ENCODE measurements around the gene LRRC1.

Gene LRRC1

GRCh38 chr6:53913286-53913685 lies 118.5 kb downstream of the LRRC1 start:
- Histone ChIP-seq H4K8ac (ENCODE audit: low read length) (no peak overlapping the region), H3K27ac (ENCODE audit: low read length, poor library complexity, severe bottlenecking) (no peak overlapping the region), H3K4me2 (ENCODE audit: low read length, poor library complexity, severe bottlenecking) (no peak overlapping the region), H3K23ac (ENCODE audit: low read length in 2 of 2) (no peak overlapping the region), H3K4me3 (ENCODE audit: insufficient read depth in 1 of 2, low read depth in 1 of 2, low read length in 2 of 2) (no peak overlapping the region), H4K91ac (ENCODE audit: low read length) (no peak overlapping the region), H2BK12ac (ENCODE audit: low read length in 2 of 2) (no peak overlapping the region), H3K4me1 (ENCODE audit: control insufficient read depth, insufficient read depth, low read depth, low read length) (peaks cover 2% of the 10 kb centered on the region), H3K79me1 (replicated peaks; ENCODE audit: low read length, poor library complexity, severe bottlenecking) (peaks cover 3% of the 10 kb centered on the region), H3K9ac (ENCODE audit: low read length) (no peak overlapping the region), H3K36me3 (ENCODE audit: control insufficient read depth in 1 of 2, insufficient read depth in 2 of 2, low read depth in 1 of 2, low read length in 2 of 2) (peaks cover 0 to 3% of the 10 kb centered on the region in 2 experiments), H3K27me3 (ENCODE audit: control insufficient read depth in 1 of 2, insufficient read depth in 1 of 2, low read length in 2 of 2) (no peaks in the 10 kb centered on the region), H3K4ac (ENCODE audit: low read depth in 1 of 2, low read length in 2 of 2) (no peak overlapping the region), H2AFZ (ENCODE audit: low read depth, low read length) (no peak overlapping the region), H2BK120ac (ENCODE audit: low read depth, low read length) (no peak overlapping the region), H2AK5ac (ENCODE audit: low read length, severe bottlenecking) (no peak overlapping the region), H3K14ac (ENCODE audit: low read length in 2 of 2) (no peak overlapping the region), H3K18ac (ENCODE audit: low read depth in 1 of 2, low read length in 2 of 2) (no peak overlapping the region), H3K9me3 (ENCODE audit: control insufficient read depth, low read length) (no peaks in the 10 kb centered on the region), H2BK5ac (ENCODE audit: low read depth, low read length, poor library complexity, severe bottlenecking) (no peak overlapping the region), H2BK15ac (ENCODE audit: low read depth, poor library complexity, severe bottlenecking) (no peak overlapping the region)
- DNase-seq, result no peak
- no CpG with 5 or more reads among the region's 1 CpG for WGBS

GRCh38 chr6:53915026-53915691 lies 120.4 kb downstream of the LRRC1 start:
- Histone ChIP-seq H3K9me3 (ENCODE audit: control insufficient read depth, low read length) (no peaks in the 10 kb centered on the region), H2AFZ (ENCODE audit: low read depth, low read length) (no peak overlapping the region), H2BK120ac (ENCODE audit: low read depth, low read length) (no peak overlapping the region), H3K4me2 (ENCODE audit: low read length, poor library complexity, severe bottlenecking) (no peak overlapping the region), H3K14ac (ENCODE audit: low read length in 2 of 2) (no peak overlapping the region), H3K18ac (ENCODE audit: low read depth in 1 of 2, low read length in 2 of 2) (no peak overlapping the region), H2AK5ac (ENCODE audit: low read length, severe bottlenecking) (no peak overlapping the region), H2BK15ac (ENCODE audit: low read depth, poor library complexity, severe bottlenecking) (no peak overlapping the region), H2BK12ac (ENCODE audit: low read length in 2 of 2) (no peak overlapping the region), H3K27me3 (ENCODE audit: control insufficient read depth in 1 of 2, insufficient read depth in 1 of 2, low read length in 2 of 2) (no peaks in the 10 kb centered on the region), H3K4me3 (ENCODE audit: insufficient read depth in 1 of 2, low read depth in 1 of 2, low read length in 2 of 2) (no peak overlapping the region), H4K8ac (ENCODE audit: low read length) (no peak overlapping the region), H2BK5ac (ENCODE audit: low read depth, low read length, poor library complexity, severe bottlenecking) (no peak overlapping the region), H3K23ac (ENCODE audit: low read length in 2 of 2) (no peak overlapping the region), H3K4ac (ENCODE audit: low read depth in 1 of 2, low read length in 2 of 2) (no peak overlapping the region), H3K9ac (ENCODE audit: low read length) (no peak overlapping the region), H4K91ac (ENCODE audit: low read length) (no peak overlapping the region), H3K4me1 (ENCODE audit: control insufficient read depth, insufficient read depth, low read depth, low read length) (peaks cover 2% of the 10 kb centered on the region), H3K79me1 (replicated peaks; ENCODE audit: low read length, poor library complexity, severe bottlenecking) (peaks cover 3% of the 10 kb centered on the region), H3K36me3 (ENCODE audit: control insufficient read depth in 1 of 2, insufficient read depth in 2 of 2, low read depth in 1 of 2, low read length in 2 of 2) (peaks cover 0 to 3% of the 10 kb centered on the region in 2 experiments), H3K27ac (ENCODE audit: low read length, poor library complexity, severe bottlenecking) (no peak overlapping the region)
- DNase-seq, result no peak
- WGBS, result 78% methylated on average over 5 of the region's 5 CpGs

GRCh38 chr6:53916804-53917463 lies 122.1 kb downstream of the LRRC1 start:
- no peak overlapping the region for H2BK5ac ChIP-seq (ENCODE audit: low read depth, low read length, poor library complexity, severe bottlenecking)
- H3K27me3 ChIP-seq (ENCODE audit: control insufficient read depth in 1 of 2, insufficient read depth in 1 of 2, low read length in 2 of 2), result no peaks in the 10 kb centered on the region
- peaks cover 2% of the 10 kb centered on the region for H3K4me1 ChIP-seq (ENCODE audit: control insufficient read depth, insufficient read depth, low read depth, low read length)
- no peaks in the 10 kb centered on the region for H3K79me1 ChIP-seq (replicated peaks; ENCODE audit: low read length, poor library complexity, severe bottlenecking)
- no peak overlapping the region for H2BK12ac ChIP-seq (ENCODE audit: low read length in 2 of 2)
- H3K23ac ChIP-seq (ENCODE audit: low read length in 2 of 2), result no peak overlapping the region
- no peaks in the 10 kb centered on the region for H3K9me3 ChIP-seq (ENCODE audit: control insufficient read depth, low read length)
- H3K36me3 ChIP-seq (ENCODE audit: control insufficient read depth in 1 of 2, insufficient read depth in 2 of 2, low read depth in 1 of 2, low read length in 2 of 2), result peaks cover 0 to 6% of the 10 kb centered on the region in 2 experiments
- no peak overlapping the region for H3K4me3 ChIP-seq (ENCODE audit: insufficient read depth in 1 of 2, low read depth in 1 of 2, low read length in 2 of 2)
- H3K18ac ChIP-seq (ENCODE audit: low read depth in 1 of 2, low read length in 2 of 2), result no peak overlapping the region
- H3K27ac ChIP-seq (ENCODE audit: low read length, poor library complexity, severe bottlenecking), result peak overlapping the region; percentile 1
- H4K91ac ChIP-seq (ENCODE audit: low read length), result no peak overlapping the region
- H3K4ac ChIP-seq (ENCODE audit: low read depth in 1 of 2, low read length in 2 of 2), result no peak overlapping the region
- no peak overlapping the region for H3K4me2 ChIP-seq (ENCODE audit: low read length, poor library complexity, severe bottlenecking)
- no peak overlapping the region for H2BK15ac ChIP-seq (ENCODE audit: low read depth, poor library complexity, severe bottlenecking)
- WGBS, result 79% methylated on average over 3 of the region's 3 CpGs
- H3K14ac ChIP-seq (ENCODE audit: low read length in 2 of 2), result no peak overlapping the region
- H4K8ac ChIP-seq (ENCODE audit: low read length), result no peak overlapping the region
- no peak overlapping the region for H2AFZ ChIP-seq (ENCODE audit: low read depth, low read length)
- DNase-seq, result no peak
- no peak overlapping the region for H3K9ac ChIP-seq (ENCODE audit: low read length)
- no peak overlapping the region for H2BK120ac ChIP-seq (ENCODE audit: low read depth, low read length)
- H2AK5ac ChIP-seq (ENCODE audit: low read length, severe bottlenecking), result no peak overlapping the region

- H3K4me1 ChIP-seq (ENCODE audit: control insufficient read depth, insufficient read depth, low read depth, low read length), result peaks cover 2% of the 10 kb centered on the region
Measured at GRCh38 chr6:53917464-53917842, 122.6 kb downstream of the LRRC1 start.

More at GRCh38 chr6:53917464-53917842, 122.6 kb downstream of the LRRC1 start:
- Histone ChIP-seq H2BK12ac (ENCODE audit: low read length in 2 of 2) (no peak overlapping the region), H3K14ac (ENCODE audit: low read length in 2 of 2) (no peak overlapping the region), H3K18ac (ENCODE audit: low read depth in 1 of 2, low read length in 2 of 2) (no peak overlapping the region), H3K4ac (ENCODE audit: low read depth in 1 of 2, low read length in 2 of 2) (no peak overlapping the region), H3K79me1 (replicated peaks; ENCODE audit: low read length, poor library complexity, severe bottlenecking) (no peaks in the 10 kb centered on the region), H3K27me3 (ENCODE audit: control insufficient read depth in 1 of 2, insufficient read depth in 1 of 2, low read length in 2 of 2) (no peaks in the 10 kb centered on the region), H2AFZ (ENCODE audit: low read depth, low read length) (no peak overlapping the region), H2BK5ac (ENCODE audit: low read depth, low read length, poor library complexity, severe bottlenecking) (no peak overlapping the region), H4K8ac (ENCODE audit: low read length) (no peak overlapping the region), H4K91ac (ENCODE audit: low read length) (no peak overlapping the region), H3K23ac (ENCODE audit: low read length in 2 of 2) (no peak overlapping the region), H2BK15ac (ENCODE audit: low read depth, poor library complexity, severe bottlenecking) (no peak overlapping the region), H2BK120ac (ENCODE audit: low read depth, low read length) (no peak overlapping the region), H2AK5ac (ENCODE audit: low read length, severe bottlenecking) (no peak overlapping the region), H3K27ac (ENCODE audit: low read length, poor library complexity, severe bottlenecking) (no peak overlapping the region), H3K9ac (ENCODE audit: low read length) (no peak overlapping the region), H3K9me3 (ENCODE audit: control insufficient read depth, low read length) (no peaks in the 10 kb centered on the region), H3K36me3 (ENCODE audit: control insufficient read depth in 1 of 2, insufficient read depth in 2 of 2, low read depth in 1 of 2, low read length in 2 of 2) (peaks cover 0 to 6% of the 10 kb centered on the region in 2 experiments), H3K4me3 (ENCODE audit: insufficient read depth in 1 of 2, low read depth in 1 of 2, low read length in 2 of 2) (no peak overlapping the region), H3K4me2 (ENCODE audit: low read length, poor library complexity, severe bottlenecking) (no peak overlapping the region)
- WGBS, result 70% methylated on average over 1 of the region's 1 CpG
- DNase-seq, result no peak
